Hematopoietic multipotent progenitor cell treated with erythropoietin and hydrocortisone succinate and interleukin-3 and kit ligand, for 8 days (in vitro differentiated cells): Measurements from ENCODE around the gene GPR176.

Source experiments
- DNase-seq: peaks from one replicate; pipeline ENCODE4 v3.0.0-alpha.2; 2015

Gene GPR176

GRCh38 chr15:39799552-39800011 is 120.5 kb downstream of the GPR176 start:
- DNase-seq: no peak

DNA sequence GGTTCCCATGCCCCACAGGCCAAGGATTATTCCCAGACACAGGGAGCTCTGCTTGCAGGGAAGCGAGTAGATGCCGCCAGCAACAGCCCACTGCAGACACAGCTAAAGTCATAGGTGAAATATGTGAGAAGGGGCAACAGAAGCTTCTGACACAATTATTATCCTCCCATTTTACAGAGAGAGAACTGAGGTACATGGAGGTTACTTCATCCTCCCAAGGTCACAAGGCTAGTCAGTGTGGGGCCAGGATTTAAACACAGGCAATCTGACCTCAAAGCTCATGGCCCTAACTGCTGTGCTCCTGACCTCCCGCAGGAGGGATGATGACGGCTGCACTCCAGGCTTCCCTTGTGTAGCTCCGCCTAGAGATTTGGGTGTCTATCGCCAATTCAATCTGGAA is 121.7 kb downstream of the GPR176 start:
- no peak for DNase-seq

- DNase-seq: no peak
Observed at GRCh38 chr15:39797407-39797806, 122.7 kb downstream of the GPR176 start.

DNA sequence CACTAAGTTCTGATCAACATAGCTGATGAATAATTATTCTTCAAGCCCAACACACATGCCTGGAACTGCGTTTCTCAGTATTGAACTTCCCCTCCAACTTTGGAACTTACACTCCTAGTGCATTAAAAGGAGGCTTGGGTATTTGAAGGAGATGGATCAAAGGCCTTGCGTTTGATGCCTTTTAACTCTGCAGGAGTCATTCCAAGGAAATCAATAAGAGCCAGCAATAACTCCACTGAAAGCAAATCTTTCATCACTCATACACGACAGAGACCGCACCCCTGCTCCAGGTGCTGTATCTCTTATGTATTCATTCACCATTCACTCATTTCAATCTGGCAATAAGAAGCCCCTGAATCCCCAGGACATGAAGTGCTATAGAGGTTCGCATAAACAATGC is 123.5 kb downstream of the GPR176 start:
- DNase-seq: no peak

GRCh38 chr15:39795486-39795885 is 124.6 kb downstream of the GPR176 start:
- no peak for DNase-seq

DNA sequence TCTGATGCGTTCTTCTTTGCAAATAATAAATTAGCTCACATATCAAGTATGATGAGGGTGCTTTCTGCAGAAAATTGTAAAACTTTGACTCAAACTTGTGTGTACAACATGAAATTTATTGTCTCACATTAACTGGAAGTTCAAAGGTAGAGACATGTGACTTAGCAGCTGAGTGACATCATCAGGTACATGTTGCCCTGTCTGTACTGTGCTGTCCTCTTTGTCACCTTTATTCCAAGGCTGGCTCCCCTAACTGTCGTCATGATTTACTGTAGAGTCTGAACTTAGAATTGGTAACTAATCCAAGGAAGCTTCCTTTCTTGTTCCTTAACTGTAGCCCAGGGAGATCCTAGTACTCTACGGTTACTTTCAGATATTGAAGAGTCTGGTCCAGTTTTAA is 125.1 kb downstream of the GPR176 start:
- DNase-seq: no peak

DNA sequence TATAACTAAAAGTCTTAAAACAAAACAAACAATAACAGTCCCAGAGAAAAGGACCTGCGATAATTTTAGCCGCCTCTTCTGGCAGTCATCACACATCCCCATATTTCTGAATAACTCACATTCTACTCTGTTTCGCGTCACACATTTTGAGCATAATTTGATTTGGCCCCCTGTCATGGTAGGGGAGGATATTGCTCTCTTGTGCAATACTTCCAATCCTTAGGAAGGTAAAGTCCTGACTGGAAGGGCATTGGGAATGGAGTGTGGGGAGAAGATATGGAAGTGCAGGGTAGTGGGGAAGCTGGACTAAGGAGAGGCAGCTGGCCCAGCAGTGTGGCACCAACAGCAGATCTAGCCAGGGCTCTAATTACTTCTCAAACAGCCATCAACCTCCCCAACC is 126.1 kb downstream of the GPR176 start:
- DNase-seq: no peak

DNA sequence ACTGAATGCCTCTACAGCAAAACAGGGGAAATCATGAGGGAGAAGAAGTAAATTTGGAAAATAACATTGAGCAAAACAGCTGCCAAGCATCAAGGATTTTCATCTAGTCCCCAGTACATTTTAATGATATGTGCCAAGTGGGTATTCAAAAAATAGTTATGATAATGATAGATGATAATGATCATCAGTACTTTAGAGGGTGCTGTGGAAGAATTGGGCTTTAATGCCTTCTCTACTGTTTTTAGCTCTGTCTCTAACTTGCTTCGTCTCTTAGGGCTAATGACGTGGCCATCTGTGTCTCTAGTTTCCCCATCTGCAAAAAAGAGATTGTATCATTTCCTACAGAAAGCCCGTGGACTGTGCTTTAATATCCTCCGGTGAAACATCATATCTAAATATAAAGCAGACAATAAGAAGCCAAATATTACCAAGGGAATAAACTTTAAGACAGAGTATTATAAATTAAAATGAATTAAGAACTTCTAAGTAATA is 127.2 kb downstream of the GPR176 start:
- no peak for DNase-seq

DNA sequence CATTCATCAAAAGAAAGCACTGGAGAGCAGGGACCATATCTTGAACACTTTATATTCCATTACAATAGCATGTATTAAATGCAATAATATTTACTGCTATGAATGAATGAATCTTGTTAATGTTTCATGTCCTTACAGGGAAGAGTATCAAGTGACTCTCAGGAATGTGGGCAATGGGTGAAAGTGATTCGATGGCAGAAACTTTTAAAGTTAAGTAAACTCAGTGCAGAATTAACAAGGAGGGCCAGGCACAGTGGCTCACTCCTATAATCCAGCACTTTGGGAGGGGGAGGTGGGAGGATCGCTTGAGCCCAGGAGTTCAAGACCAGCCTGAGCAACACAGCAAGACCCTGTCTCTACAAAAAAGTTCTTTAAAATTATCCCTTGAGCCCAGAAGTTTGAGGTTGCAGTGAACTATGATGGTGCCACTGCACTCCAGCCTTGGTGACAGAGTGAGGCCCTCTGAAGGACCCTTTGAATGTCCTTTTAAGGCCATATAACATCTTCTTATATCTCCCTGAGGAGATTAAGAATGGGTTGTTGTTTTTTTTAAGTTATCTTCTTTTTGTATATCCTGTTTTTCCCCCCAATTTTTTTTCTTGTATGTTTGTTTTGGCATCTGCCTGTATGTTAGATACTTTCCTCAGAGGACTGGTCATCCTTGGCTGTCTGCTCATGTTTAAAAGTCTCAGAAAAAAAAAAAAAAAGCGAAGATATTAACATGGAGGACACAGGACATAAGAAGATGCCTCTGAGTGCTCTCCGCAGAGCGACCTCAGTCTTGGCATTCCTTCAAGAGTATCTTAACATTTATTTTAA is 127.8 kb downstream of the GPR176 start:
- no peak for DNase-seq

GRCh38 chr15:39789736-39790135 is 130.3 kb downstream of the GPR176 start:
- DNase-seq: no peak

DNA sequence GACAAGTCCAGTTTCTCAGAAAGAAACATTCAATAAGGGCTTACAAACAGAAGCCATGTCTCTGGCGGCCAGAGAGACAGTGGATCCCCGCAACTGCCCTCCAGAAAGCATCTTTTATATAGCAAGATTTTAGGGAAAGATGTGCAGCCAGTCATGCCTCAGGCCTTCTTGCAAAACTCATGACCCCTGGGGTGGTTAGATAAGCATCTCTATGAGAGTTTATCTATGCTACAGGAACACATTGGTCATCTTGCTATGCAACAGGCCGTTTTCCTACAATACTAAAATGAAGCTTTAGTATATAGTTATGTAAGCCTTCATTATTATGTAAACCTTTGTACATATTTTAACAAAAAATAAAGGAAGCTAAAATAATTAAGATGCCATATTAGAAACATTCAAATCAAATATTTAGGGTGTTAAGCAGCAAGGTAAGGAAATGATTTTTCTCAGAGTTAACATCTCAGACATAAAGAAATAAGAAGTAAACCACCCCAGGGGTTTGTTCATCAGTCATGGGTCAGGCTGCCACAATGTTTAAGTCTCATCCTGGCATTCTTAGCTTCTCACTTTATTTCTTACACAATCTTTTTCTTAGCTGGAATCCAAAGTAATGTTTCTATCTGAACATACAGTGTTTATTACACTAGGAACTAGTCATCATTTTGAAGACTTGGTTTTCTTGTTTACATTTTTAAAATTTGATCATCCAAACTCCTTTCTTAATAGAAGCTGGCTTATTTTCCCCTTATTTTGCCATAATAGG is 131.1 kb downstream of the GPR176 start:
- no peak for DNase-seq

- no peak for DNase-seq
Observed at GRCh38 chr15:39788108-39788507, 132.0 kb downstream of the GPR176 start.

- DNase-seq: no peak
Observed at GRCh38 chr15:39787479-39787878, 132.6 kb downstream of the GPR176 start.

GRCh38 chr15:39786447-39787056 is 133.5 kb downstream of the GPR176 start:
- DNase-seq: peak; percentile 76

- DNase-seq: no peak
Observed at GRCh38 chr15:39785841-39786240, 134.2 kb downstream of the GPR176 start.

- DNase-seq: no peak
Observed at GRCh38 chr15:39785139-39785538, 134.9 kb downstream of the GPR176 start.

- no peak for DNase-seq
Observed at GRCh38 chr15:39784638-39785037, 135.4 kb downstream of the GPR176 start.

DNA sequence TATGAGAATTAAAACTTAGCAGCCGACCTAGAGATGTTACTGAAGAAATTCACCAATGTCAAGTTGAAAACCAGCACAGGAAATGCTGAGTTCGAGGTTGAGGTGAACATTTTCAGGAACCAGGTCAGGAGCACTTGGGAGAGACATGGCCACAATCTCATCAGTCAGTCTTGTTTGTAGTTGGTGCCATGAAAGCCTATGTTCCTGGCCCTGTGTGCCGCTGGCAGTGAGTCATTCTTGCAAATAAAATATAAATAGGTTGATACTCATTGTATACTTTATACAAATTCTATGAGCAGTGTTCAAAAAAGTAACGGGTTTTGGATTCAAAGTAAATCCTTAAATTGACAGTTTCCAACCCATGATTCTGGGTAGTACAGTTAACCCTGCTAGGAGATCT is 135.9 kb downstream of the GPR176 start:
- DNase-seq: no peak

- DNase-seq: no peak
Observed at GRCh38 chr15:39783244-39783820, 136.7 kb downstream of the GPR176 start.

DNA sequence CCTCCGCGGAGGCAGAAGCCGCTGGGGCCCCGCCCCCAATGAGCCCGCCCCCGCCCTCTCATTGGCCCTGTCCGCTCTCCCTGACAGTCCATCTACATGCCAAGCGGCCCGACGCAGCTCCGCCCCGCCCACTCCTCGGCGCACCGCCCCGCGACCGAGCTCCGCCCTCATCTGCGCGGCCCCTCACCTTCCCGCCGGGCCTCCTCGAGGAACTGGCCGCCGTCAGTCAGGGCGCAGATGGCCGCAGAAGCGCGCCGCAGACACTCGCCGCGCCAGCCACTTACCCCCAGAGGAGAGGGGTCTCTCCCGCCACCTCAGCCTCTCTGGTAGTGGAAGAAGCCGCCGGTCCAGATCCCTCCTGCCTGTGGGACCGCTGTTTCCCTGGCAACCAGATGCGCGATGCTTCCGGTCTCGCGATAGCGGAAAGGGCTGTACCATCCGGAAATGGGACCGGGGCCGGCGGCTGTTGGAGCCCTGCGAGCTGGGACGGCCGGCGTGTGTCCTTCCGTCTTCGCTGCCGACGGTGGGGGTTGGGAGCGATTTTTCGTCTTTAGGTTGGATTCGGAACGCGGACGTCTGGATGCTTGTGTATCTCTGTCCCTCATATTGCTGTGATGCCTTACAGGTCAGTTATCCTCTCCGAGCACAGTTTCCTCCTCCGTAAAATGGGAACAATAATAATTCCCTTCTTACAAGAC is 137.5 kb downstream of the GPR176 start, which contains the start of gene FSIP1:
TSS of gene FSIP1 (minus strand) at position 401 of the 698 bp plus-strand sequence. CDS start 6,317 bp downstream, outside the sequence.
- DNase-seq: peak; percentile 97

GRCh38 chr15:39781967-39782302 is 138.1 kb downstream of the GPR176 start:
- DNase-seq: no peak

DNA sequence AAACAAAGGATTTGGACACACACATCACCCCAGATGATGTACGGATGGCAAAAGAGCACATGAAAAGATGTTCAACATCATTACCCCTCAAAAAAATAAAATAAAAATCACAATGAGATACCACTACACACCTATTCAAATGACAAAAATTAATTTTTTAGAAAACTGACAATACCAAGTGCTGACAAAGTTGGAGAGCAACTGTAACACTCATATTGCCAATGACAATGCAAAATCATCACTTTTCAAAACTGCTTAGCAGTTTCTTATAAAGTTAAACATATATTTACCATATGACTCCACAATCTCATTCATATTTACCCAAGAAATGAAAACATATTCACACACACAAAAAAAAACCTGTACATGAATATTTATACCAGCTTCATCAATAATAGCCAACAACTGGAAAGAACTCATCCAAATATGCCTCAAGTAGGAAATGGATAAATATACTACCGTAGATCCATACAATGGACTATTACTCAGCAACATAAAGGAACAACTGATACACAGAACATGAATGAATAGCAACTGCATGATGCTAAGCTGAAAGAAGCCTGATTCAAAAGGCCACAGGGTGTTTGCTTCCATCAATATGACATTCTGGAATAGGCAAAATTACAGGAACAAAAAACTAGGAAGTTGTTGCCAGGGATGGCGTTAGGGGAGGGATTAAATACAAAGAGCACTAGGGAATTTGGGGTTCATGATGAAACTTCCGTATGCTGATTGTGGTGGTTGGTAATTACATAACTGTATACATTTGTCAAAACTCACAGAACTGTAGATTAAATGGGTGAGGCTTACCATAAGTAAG is 138.7 kb downstream of the GPR176 start:
- no peak for DNase-seq
